Suprapubic skin (tissue), 3 donors: ENCODE results near the gene KDM4F.

Experiments
- EP300 ChIP-seq: sonication (generic); formaldehyde crosslinking; IDR thresholded peaks from one replicate; pipeline ENCODE4 v1.6.1; 2017; ENCODE audit warnings: antibody characterized with exemption
- TF ChIP-seq, protein P1 (sequence below), 2 donors: fragments of 200-600 bp in 1 of 2; fragments of 450-650 bp in 1 of 2; sonication (generic) in 1 of 2; IDR thresholded peaks; one replicate each; pipeline ENCODE4 v1.5.1; 2016 to 2019; ENCODE audit warnings: antibody characterized with exemption in 2 of 2, mild to moderate bottlenecking in 1 of 2, moderate library complexity in 1 of 2

GRCh38 chr11:95070471-95070870 is 21.2 kb downstream of the KDM4F start:
- TF ChIP-seq, protein P1, sequence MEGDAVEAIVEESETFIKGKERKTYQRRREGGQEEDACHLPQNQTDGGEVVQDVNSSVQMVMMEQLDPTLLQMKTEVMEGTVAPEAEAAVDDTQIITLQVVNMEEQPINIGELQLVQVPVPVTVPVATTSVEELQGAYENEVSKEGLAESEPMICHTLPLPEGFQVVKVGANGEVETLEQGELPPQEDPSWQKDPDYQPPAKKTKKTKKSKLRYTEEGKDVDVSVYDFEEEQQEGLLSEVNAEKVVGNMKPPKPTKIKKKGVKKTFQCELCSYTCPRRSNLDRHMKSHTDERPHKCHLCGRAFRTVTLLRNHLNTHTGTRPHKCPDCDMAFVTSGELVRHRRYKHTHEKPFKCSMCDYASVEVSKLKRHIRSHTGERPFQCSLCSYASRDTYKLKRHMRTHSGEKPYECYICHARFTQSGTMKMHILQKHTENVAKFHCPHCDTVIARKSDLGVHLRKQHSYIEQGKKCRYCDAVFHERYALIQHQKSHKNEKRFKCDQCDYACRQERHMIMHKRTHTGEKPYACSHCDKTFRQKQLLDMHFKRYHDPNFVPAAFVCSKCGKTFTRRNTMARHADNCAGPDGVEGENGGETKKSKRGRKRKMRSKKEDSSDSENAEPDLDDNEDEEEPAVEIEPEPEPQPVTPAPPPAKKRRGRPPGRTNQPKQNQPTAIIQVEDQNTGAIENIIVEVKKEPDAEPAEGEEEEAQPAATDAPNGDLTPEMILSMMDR (IDR thresholded peaks at IDR 0.05): no peak
- TF ChIP-seq EP300: no peak
